ENCODE data around the gene DOCK1. TPM values are rescaled to one million over a fixed set of nuclear protein-coding genes. Genes with fewer than 3 reads are reported as not detected.

Gene DOCK1
- total RNA-seq, 2 donors from 2014 or later = 72.4 to 89.3 TPM

DNA sequence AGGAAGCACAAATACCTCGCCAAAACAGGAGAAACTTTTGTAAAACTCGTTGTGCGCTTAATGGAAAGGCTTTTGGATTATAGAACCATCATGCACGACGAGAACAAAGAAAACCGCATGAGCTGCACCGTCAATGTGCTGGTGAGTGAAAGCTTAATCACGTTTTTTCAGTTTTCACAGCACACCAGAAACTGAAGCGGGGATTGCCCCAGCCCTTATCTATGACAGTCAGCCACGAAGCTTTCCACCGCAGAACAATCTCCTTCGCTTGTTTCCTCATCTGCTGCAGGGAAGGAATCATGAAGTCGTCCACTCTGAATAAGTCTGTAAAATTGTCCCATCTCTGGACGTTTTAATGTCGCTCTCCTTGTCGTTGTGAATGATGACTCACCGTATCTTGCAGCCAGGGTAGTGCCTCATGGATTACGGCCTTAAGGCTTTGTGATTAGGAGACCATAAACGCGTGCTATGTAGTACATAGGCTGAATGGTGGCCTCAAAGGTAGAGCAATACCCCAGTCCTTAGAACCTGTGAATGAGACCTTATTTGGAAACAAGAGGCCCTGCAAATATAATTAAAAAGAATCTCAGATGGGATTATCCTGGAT is 468.9 kb downstream of the DOCK1 start:
- no peaks in the 10 kb centered on the region for H3K9me3 ChIP-seq (ENCODE audit: control insufficient read depth, low read length)
- Mint-ChIP-seq H3K27ac (no peak overlapping the region), H3K36me3 (ENCODE audit: low read depth) (peaks cover 30% of the 10 kb centered on the region), H3K9me3 (no peaks in the 10 kb centered on the region), H3K4me3 (no peak overlapping the region), H3K4me1 (no peaks in the 10 kb centered on the region), H3K27me3 (ENCODE audit: insufficient read depth) (no peaks in the 10 kb centered on the region)
- 95 to 97% methylated on average over 19 to 20 of the region's 20 CpGs for WGBS, 2 experiments (ENCODE audit: insufficient coverage in 1 of 2, insufficient read length in 1 of 2)
- no peak for DNase-seq
- TF ChIP-seq, protein P1, sequence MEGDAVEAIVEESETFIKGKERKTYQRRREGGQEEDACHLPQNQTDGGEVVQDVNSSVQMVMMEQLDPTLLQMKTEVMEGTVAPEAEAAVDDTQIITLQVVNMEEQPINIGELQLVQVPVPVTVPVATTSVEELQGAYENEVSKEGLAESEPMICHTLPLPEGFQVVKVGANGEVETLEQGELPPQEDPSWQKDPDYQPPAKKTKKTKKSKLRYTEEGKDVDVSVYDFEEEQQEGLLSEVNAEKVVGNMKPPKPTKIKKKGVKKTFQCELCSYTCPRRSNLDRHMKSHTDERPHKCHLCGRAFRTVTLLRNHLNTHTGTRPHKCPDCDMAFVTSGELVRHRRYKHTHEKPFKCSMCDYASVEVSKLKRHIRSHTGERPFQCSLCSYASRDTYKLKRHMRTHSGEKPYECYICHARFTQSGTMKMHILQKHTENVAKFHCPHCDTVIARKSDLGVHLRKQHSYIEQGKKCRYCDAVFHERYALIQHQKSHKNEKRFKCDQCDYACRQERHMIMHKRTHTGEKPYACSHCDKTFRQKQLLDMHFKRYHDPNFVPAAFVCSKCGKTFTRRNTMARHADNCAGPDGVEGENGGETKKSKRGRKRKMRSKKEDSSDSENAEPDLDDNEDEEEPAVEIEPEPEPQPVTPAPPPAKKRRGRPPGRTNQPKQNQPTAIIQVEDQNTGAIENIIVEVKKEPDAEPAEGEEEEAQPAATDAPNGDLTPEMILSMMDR (conservative IDR thresholded peaks at IDR 0.05) = no peak
- no peak overlapping the region for H3K4me3 ChIP-seq (ENCODE audit: low read length)
- no peaks in the 10 kb centered on the region for H3K4me1 ChIP-seq (ENCODE audit: control insufficient read depth, insufficient read depth, low read length)
- peaks cover 22% of the 10 kb centered on the region for H3K36me3 ChIP-seq (ENCODE audit: control insufficient read depth, insufficient read depth, low read length)
- H3K9ac ChIP-seq (ENCODE audit: extremely low read depth, low read length, poor library complexity, severe bottlenecking) = no peak overlapping the region
- no peaks in the 10 kb centered on the region for H3K27me3 ChIP-seq (ENCODE audit: control insufficient read depth, insufficient read depth, low read length, poor library complexity, severe bottlenecking)
- H3K27ac ChIP-seq (ENCODE audit: low read depth, low read length) = no peak overlapping the region

GRCh38 chr10:127374901-127375300 is 469.7 kb downstream of the DOCK1 start:
- Histone ChIP-seq H3K9me3 (ENCODE audit: control insufficient read depth, low read length) (no peaks in the 10 kb centered on the region), H3K27me3 (ENCODE audit: control insufficient read depth, insufficient read depth, low read length, poor library complexity, severe bottlenecking) (no peaks in the 10 kb centered on the region), H3K27ac (ENCODE audit: low read depth, low read length) (no peak overlapping the region), H3K4me3 (ENCODE audit: low read length) (no peak overlapping the region), H3K36me3 (ENCODE audit: control insufficient read depth, insufficient read depth, low read length) (peaks cover 22% of the 10 kb centered on the region), H3K9ac (ENCODE audit: extremely low read depth, low read length, poor library complexity, severe bottlenecking) (no peak overlapping the region), H3K4me1 (ENCODE audit: control insufficient read depth, insufficient read depth, low read length) (no peaks in the 10 kb centered on the region)
- Mint-ChIP-seq H3K4me3 (no peak overlapping the region), H3K27me3 (ENCODE audit: insufficient read depth) (no peaks in the 10 kb centered on the region), H3K36me3 (ENCODE audit: low read depth) (peaks cover 30% of the 10 kb centered on the region), H3K4me1 (no peaks in the 10 kb centered on the region), H3K27ac (no peak overlapping the region), H3K9me3 (no peaks in the 10 kb centered on the region)
- TF ChIP-seq, protein P1 (conservative IDR thresholded peaks at IDR 0.05) = no peak
- 91 to 95% methylated on average over 5 of the region's 5 CpGs for WGBS, 2 experiments (ENCODE audit: insufficient coverage in 1 of 2, insufficient read length in 1 of 2)
- DNase-seq = no peak

GRCh38 chr10:127375461-127375860 is 470.2 kb downstream of the DOCK1 start:
- peaks cover 31% of the 10 kb centered on the region for H3K36me3 Mint-ChIP-seq (ENCODE audit: low read depth)
- H3K27ac ChIP-seq (ENCODE audit: low read depth, low read length) = no peak overlapping the region
- H3K4me3 ChIP-seq (ENCODE audit: low read length) = no peak overlapping the region
- H3K4me1 Mint-ChIP-seq = no peaks in the 10 kb centered on the region
- TF ChIP-seq, protein P1 (conservative IDR thresholded peaks at IDR 0.05) = no peak
- DNase-seq = no peak
- no peak overlapping the region for H3K27ac Mint-ChIP-seq
- WGBS, 2 experiments (ENCODE audit: insufficient coverage in 1 of 2, insufficient read length in 1 of 2) = 92 to 94% methylated on average over 2 to 3 of the region's 3 CpGs
- no peaks in the 10 kb centered on the region for H3K9me3 Mint-ChIP-seq
- no peak overlapping the region for H3K4me3 Mint-ChIP-seq
- H3K27me3 Mint-ChIP-seq (ENCODE audit: insufficient read depth) = no peaks in the 10 kb centered on the region
- no peaks in the 10 kb centered on the region for H3K4me1 ChIP-seq (ENCODE audit: control insufficient read depth, insufficient read depth, low read length)
- peaks cover 22% of the 10 kb centered on the region for H3K36me3 ChIP-seq (ENCODE audit: control insufficient read depth, insufficient read depth, low read length)
- H3K9me3 ChIP-seq (ENCODE audit: control insufficient read depth, low read length) = no peaks in the 10 kb centered on the region
- H3K9ac ChIP-seq (ENCODE audit: extremely low read depth, low read length, poor library complexity, severe bottlenecking) = no peak overlapping the region
- no peaks in the 10 kb centered on the region for H3K27me3 ChIP-seq (ENCODE audit: control insufficient read depth, insufficient read depth, low read length, poor library complexity, severe bottlenecking)

All from endodermal cell (in vitro differentiated cells).